ENCODE results near the gene CDSN. TPM values are rescaled to one million over a fixed set of nuclear protein-coding genes. Genes with fewer than 3 reads are reported as not detected.

The CDSN gene
- total and polyA plus RNA-seq, 2 of the 8 experiments (the other 6 are each of a cell fraction or from before 2014, with no cell fraction given), result not detected

DNA sequence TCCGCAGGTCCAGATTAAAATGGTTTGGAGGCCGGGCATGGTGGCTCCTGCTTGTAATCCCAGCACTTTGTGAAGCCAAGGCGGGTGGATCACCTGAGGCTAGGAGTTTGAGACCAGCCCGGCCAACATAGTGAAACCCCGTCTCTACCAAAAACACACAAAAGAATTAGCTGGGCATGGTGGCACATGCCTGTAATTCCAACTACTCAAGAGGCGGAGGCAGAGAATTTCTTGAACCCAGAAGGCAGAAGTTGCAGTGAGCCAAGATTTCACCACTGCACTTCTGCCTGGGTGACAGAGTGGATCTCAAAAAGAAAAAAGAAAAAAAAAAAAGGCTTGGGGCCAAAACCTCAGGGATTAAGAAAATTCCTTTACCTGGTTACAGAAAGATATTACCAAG is 38.4 kb downstream of the CDSN start:
- no peak overlapping the region for H3K23ac ChIP-seq (ENCODE audit: insufficient read length)
- H4K20me1 ChIP-seq (replicated peaks in 1 of 2; ENCODE audit: control insufficient read depth in 1 of 2, insufficient read depth in 2 of 2, low read length in 2 of 2), result no peaks in the 10 kb centered on the region
- no peak overlapping the region for H3K27ac ChIP-seq (ENCODE audit: low read depth, low read length)
- H3K79me2 ChIP-seq (ENCODE audit: control insufficient read depth in 1 of 2, insufficient read depth in 2 of 2, low read length in 2 of 2), result no peaks in the 10 kb centered on the region
- H3K36me3 ChIP-seq (ENCODE audit: control insufficient read depth in 2 of 4, insufficient read depth in 4 of 4, low read length in 3 of 4), result no peaks in the 10 kb centered on the region
- H2BK120ac ChIP-seq (replicated peaks; ENCODE audit: low read depth, low read length), result no peak overlapping the region
- H4K5ac ChIP-seq (ENCODE audit: insufficient read length, low read depth, low read length), result no peak overlapping the region
- no peak overlapping the region for H4K8ac ChIP-seq (ENCODE audit: extremely low read depth, insufficient read depth, low read length)
- H3K56ac ChIP-seq (replicated peaks; ENCODE audit: insufficient read length, low read depth, low read length), result no peak overlapping the region
- H3K79me1 ChIP-seq (ENCODE audit: low read depth, low read length), result no peaks in the 10 kb centered on the region
- H2BK5ac ChIP-seq (ENCODE audit: low read depth, low read length), result no peak overlapping the region
- FAIRE-seq (no peak), DNase-seq (ENCODE audit: low read depth in 1 of 2, low spot score in 2 of 2) (no peak)
- no peak overlapping the region for H4K91ac ChIP-seq (replicated peaks; ENCODE audit: insufficient read length, low read length)
- 0 out of 2 replicates have a peak, but pooled peaks cover 2% of the 10 kb centered on the region for H3K23me2 ChIP-seq (ENCODE audit: low read depth, low read length)
- no peaks in the 10 kb centered on the region for H3K27me3 ChIP-seq (replicated peaks in 1 of 4; ENCODE audit: control insufficient read depth in 3 of 4, extremely low read depth in 1 of 4, insufficient read depth in 3 of 4, low read length in 3 of 4)
- no peak overlapping the region for H3K14ac ChIP-seq (ENCODE audit: insufficient read length)
- no peak overlapping the region for H2AK5ac ChIP-seq (ENCODE audit: low read depth, low read length)
- no peak overlapping the region for H3K4me3 ChIP-seq (ENCODE audit: extremely low read depth in 1 of 4, insufficient read depth in 2 of 4, low read depth in 3 of 4, low read length in 4 of 4)
- ChIA-PET POLR2A (ENCODE audit: partially characterized antibody) (no interaction called here), CTCF (ENCODE audit: partially characterized antibody) (interaction anchor here (0.6 to 13.3 kb wide), 10 partner anchors 10 to 259 kb away, joined by 3 to 285 read pairs (median 5); partner anchors contain the start of genes GTF2H4 and VARS2)
- H2BK12ac ChIP-seq (ENCODE audit: low read depth, low read length), result no peak overlapping the region
- H2BK20ac ChIP-seq (ENCODE audit: low read length), result no peak overlapping the region
- H3K9ac ChIP-seq (replicated peaks in 1 of 4; ENCODE audit: extremely low read depth in 1 of 4, low read depth in 3 of 4, low read length in 3 of 4), result no peak overlapping the region; a peak in 1 of 7 replicates
- H3K18ac ChIP-seq (ENCODE audit: extremely low read depth, low read length), result no peak overlapping the region
- peaks cover 0 to 4% (median 3%) of the 10 kb centered on the region in 4 experiments; a peak in 6 of 7 replicates for H3K4me1 ChIP-seq (replicated peaks in 1 of 4; ENCODE audit: control insufficient read depth in 3 of 4, insufficient read depth in 4 of 4, low read length in 3 of 4)
- 88% methylated on average over 6 of the region's 6 CpGs; no CpG with 5 or more reads in 1 of the 2 experiments for WGBS, 2 experiments (ENCODE audit: extremely low coverage in 1 of 2, insufficient coverage in 1 of 2, insufficient read length in 1 of 2, insufficient replicate concordance in 2 of 2, low coverage in 1 of 2, low lambda C conversion rate in 2 of 2, missing lambda C conversion rate in 1 of 2)
- H2AFZ ChIP-seq (ENCODE audit: low read length), result no peak overlapping the region
- H3K4ac ChIP-seq (replicated peaks; ENCODE audit: insufficient read length, low read depth, low read length), result no peak overlapping the region
- H3K9me3 ChIP-seq (ENCODE audit: insufficient read depth in 2 of 2, low read depth in 1 of 2, low read length in 1 of 2), result no peaks in the 10 kb centered on the region
- H2BK15ac ChIP-seq (ENCODE audit: low read length), result no peak overlapping the region
- no peak overlapping the region for H3K4me2 ChIP-seq (ENCODE audit: insufficient read depth in 1 of 2, low read depth in 2 of 2, low read length in 2 of 2)
- TF ChIP-seq TAF7 (optimal IDR thresholded peaks at IDR 0.05; ENCODE audit: borderline replicate concordance, low read depth, low read length), result no peak
- no peak for TF ChIP-seq CREB1 (IDR thresholded peaks at IDR 0.05)

Measured in H1 (cell line).